Duodenal mucosa (tissue), 2 donors: ENCODE results near the gene NOD2.

Source experiments
- H3K27ac ChIP-seq: one replicate; pipeline ENCODE4 v1.7.0; 2013; ENCODE audit warnings: low read depth, low read length
- H3K27me3 ChIP-seq, 2 donors: one replicate each; pipeline ENCODE4 v1.7.0; 2013; ENCODE audit warnings: low read length in 2 of 2, control low read depth in 1 of 2; ENCODE audit not compliant: insufficient read depth in 2 of 2, control insufficient read depth in 1 of 2
- H3K36me3 ChIP-seq, 2 donors: one replicate each; pipeline ENCODE4 v1.7.0; 2013; ENCODE audit warnings: low read length in 2 of 2, control low read depth in 1 of 2; ENCODE audit not compliant: insufficient read depth in 2 of 2, control insufficient read depth in 1 of 2
- H3K4me1 ChIP-seq, 2 donors: one replicate each; pipeline ENCODE4 v1.7.0; 2013; ENCODE audit warnings: low read length in 2 of 2, control low read depth in 1 of 2; ENCODE audit not compliant: insufficient read depth in 2 of 2, control insufficient read depth in 1 of 2
- H3K4me3 ChIP-seq, 2 donors: one replicate each; pipeline ENCODE4 v1.7.0; 2013; ENCODE audit warnings: low read length in 2 of 2, low read depth in 1 of 2
- H3K9ac ChIP-seq, 2 donors: one replicate each; pipeline ENCODE4 v1.7.0; 2013; ENCODE audit warnings: low read length in 2 of 2, low read depth in 1 of 2
- H3K9me3 ChIP-seq, 2 donors: one replicate each; pipeline ENCODE4 v1.7.0; 2013; ENCODE audit warnings: low read length in 2 of 2, control low read depth in 1 of 2; ENCODE audit not compliant: control insufficient read depth in 1 of 2

Gene NOD2

DNA sequence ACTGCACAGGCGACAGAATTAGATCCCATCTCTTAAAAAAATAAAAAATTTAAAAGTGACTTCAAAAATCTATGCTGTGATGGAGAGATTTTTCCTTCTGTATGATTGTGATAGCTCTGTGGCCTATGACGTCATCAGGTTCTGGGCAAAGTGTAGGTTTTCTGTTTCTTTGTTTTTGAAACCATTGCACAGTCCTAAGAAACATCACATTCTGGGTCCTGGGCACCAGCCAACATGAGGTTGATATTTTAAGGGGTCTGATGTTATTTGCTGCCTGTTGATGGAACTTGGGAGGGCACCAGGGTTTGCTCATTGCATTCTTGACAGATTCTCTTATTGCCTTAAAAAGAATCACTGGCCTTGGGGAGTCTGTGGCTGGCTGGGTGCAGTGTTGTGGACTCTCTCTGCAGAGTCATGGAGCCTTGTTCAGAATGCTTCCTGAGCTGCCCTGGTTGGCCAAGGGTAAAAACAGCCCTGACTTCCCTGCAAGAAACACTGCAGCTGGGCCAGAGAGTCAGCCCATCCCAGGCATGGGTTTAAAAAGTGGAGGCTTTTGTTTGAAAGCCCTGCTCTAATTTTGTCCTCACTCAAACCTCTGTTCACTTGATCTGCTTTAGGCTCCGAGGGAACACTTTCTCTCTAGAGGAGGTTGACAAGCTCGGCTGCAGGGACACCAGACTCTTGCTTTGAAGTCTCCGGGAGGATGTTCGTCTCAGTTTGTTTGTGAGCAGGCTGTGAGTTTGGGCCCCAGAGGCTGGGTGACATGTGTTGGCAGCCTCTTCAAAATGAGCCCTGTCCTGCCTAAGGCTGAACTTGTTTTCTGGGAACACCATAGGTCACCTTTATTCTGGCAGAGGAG is 38.0 kb downstream of the NOD2 start:
- no peaks in the 10 kb centered on the region for H3K27me3 ChIP-seq
- H3K9ac ChIP-seq = no peak overlapping the region
- no peak overlapping the region for H3K27ac ChIP-seq
- H3K4me3 ChIP-seq = no peak overlapping the region
- H3K9me3 ChIP-seq = no peaks in the 10 kb centered on the region
- no peaks in the 10 kb centered on the region for H3K4me1 ChIP-seq
- H3K36me3 ChIP-seq = no peaks in the 10 kb centered on the region

DNA sequence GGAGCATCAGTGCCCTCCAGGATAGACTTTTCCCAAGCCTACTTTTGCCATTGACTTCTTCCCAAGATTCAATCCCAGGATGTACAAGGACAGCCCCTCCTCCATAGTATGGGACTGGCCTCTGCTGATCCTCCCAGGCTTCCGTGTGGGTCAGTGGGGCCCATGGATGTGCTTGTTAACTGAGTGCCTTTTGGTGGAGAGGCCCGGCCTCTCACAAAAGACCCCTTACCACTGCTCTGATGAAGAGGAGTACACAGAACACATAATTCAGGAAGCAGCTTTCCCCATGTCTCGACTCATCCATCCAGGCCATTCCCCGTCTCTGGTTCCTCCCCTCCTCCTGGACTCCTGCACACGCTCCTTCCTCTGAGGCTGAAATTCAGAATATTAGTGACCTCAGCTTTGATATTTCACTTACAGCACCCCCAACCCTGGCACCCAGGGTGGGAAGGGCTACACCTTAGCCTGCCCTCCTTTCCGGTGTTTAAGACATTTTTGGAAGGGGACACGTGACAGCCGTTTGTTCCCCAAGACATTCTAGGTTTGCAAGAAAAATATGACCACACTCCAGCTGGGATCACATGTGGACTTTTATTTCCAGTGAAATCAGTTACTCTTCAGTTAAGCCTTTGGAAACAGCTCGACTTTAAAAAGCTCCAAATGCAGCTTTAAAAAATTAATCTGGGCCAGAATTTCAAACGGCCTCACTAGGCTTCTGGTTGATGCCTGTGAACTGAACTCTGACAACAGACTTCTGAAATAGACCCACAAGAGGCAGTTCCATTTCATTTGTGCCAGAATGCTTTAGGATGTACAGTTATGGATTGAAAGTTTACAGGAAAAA is 38.8 kb downstream of the NOD2 start:
- H3K27me3 ChIP-seq = no peaks in the 10 kb centered on the region
- H3K36me3 ChIP-seq = no peaks in the 10 kb centered on the region
- H3K4me1 ChIP-seq = no peaks in the 10 kb centered on the region
- no peak overlapping the region for H3K9ac ChIP-seq
- H3K4me3 ChIP-seq = no peak overlapping the region
- H3K9me3 ChIP-seq = no peaks in the 10 kb centered on the region
- no peak overlapping the region for H3K27ac ChIP-seq

DNA sequence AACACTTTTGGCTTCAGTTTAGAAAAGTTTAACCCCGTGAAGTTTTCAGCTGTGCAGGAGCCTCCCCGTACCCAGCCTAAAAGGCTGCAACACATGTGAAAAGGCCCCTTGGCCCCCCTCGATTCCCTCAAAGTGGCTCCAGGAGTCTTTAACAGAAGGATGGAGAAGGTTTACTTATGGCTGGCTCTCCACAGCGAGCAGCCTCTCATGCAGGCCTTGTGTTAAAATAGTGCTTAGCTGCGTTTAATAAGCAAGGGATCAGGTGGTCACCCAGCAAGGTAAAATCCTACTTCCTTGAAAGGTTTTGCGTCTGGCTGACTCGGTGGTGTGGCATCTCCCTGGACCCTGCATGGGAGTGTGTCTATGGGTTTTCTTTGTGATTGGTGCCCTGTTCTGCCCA is 40.1 kb downstream of the NOD2 start:
- no peaks in the 10 kb centered on the region for H3K36me3 ChIP-seq

DNA sequence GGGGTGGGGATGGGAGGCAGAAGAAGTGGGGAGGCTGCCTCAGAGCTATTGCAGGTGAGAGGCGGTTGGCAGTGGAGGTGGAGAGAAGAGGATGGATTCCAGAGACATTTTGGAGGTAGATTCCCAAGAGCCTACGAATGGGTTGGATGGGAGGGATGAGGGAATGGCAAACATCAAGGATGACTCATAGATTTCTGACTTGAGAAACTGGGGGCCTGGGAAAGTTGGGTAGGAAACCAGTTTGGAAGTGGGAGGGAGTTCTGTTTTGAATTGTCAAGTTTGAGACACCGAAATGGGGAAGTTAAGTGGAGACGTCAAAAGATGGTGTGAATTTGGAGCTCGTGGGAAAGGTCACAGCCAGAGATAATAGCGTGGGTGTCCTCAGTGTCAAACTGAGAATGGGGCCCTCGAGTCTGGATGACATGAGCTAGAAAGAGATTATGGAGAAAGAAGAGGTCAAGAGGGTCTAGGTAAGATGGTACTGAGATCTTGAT is 42.3 kb downstream of the NOD2 start:
- H3K9me3 ChIP-seq = no peaks in the 10 kb centered on the region

More for the DNA sequence above, 40.1 kb downstream of the NOD2 start:
- no peak overlapping the region for H3K4me3 ChIP-seq
- no peaks in the 10 kb centered on the region for H3K4me1 ChIP-seq
- no peaks in the 10 kb centered on the region for H3K9me3 ChIP-seq
- H3K9ac ChIP-seq = no peak overlapping the region
- H3K27me3 ChIP-seq = no peaks in the 10 kb centered on the region
- no peak overlapping the region for H3K27ac ChIP-seq

DNA sequence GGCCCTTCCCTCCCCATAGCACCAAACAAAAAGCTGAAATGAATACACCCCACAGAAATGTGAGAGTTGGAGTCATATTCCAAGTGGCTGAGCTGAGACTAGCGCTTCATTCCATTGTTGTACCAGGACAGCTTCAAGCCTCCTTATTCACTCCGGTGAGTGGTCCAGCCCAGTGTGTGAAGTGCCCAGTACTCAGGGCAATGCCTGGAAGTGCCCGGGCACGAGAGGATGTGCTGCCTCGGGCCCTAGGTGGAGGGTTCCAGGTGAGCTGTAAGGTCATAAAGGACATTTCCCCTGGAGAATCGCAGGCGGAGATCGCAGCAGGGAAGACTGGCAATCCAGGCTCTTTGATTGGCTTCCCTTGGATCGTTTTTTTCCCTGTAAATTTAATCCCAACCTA is 43.0 kb downstream of the NOD2 start:
- no peaks in the 10 kb centered on the region for H3K9me3 ChIP-seq
- H3K27me3 ChIP-seq = no peaks in the 10 kb centered on the region
- H3K4me3 ChIP-seq = no peak overlapping the region
- H3K36me3 ChIP-seq = no peaks in the 10 kb centered on the region
- H3K4me1 ChIP-seq = peaks cover 5 to 7% of the 10 kb centered on the region in 2 donors
- H3K27ac ChIP-seq = no peak overlapping the region
- H3K9ac ChIP-seq = no peak overlapping the region

More for the DNA sequence above, 42.3 kb downstream of the NOD2 start:
- H3K27ac ChIP-seq = no peak overlapping the region
- no peaks in the 10 kb centered on the region for H3K36me3 ChIP-seq
- H3K9ac ChIP-seq = no peak overlapping the region
- no peak overlapping the region for H3K4me3 ChIP-seq
- H3K27me3 ChIP-seq = no peaks in the 10 kb centered on the region
- peaks cover 0 to under 1% of the 10 kb centered on the region in 2 donors for H3K4me1 ChIP-seq

DNA sequence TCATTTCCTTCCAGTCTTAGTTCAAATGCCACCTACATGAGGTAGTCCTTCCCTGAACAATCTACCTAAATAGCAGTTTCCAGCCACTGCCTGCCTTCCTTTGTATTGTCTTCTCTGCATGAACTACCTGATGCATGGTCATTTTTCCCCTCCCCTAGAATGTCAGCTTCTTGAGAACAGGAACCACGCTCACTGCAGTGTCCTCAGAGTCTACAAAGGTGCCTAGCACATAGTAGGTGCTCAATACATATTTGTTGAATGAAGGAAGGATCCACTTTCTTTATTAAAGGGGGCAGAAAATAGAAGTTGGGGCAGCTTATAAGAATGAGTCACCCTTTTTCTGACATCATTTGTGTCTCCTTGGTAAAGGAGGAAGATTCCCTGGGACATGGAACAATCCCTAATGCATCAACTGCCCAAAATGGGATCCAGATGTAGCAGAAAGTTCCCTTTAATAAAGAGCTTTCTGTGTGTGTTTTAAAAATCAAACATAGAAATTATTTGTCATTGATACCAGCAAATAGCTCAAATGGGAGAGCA is 44.1 kb downstream of the NOD2 start:
- peaks cover 5 to 7% of the 10 kb centered on the region in 2 donors for H3K4me1 ChIP-seq
- H3K27me3 ChIP-seq = no peaks in the 10 kb centered on the region
- H3K4me3 ChIP-seq = no peak overlapping the region
- no peak overlapping the region for H3K9ac ChIP-seq
- no peaks in the 10 kb centered on the region for H3K9me3 ChIP-seq
- no peaks in the 10 kb centered on the region for H3K36me3 ChIP-seq
- no peak overlapping the region for H3K27ac ChIP-seq

DNA sequence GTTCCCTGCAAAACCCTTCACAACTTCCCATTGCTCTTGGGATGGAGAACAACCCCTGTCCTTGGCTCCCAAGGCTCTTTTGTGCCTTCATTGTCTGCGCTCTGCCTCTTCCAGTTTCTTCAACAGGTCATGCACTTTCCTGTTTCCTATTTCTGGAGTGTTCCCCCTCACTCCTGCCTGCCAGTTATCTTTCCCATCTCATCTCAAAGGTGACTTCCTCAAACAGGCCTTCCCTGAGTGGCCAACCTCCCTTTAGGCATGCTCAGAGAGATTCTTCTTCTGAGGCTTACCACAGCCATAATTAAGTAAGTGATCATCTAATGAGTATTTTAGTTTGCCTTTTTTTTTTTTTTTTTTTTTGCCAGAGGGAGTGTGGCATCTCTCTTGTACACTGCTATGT is 45.6 kb downstream of the NOD2 start:
- H3K4me3 ChIP-seq = no peak overlapping the region
- H3K9me3 ChIP-seq = no peaks in the 10 kb centered on the region
- no peak overlapping the region for H3K27ac ChIP-seq
- H3K27me3 ChIP-seq = no peaks in the 10 kb centered on the region
- H3K9ac ChIP-seq = no peak overlapping the region
- peaks cover 16 to 18% of the 10 kb centered on the region in 2 donors for H3K4me1 ChIP-seq
- no peaks in the 10 kb centered on the region for H3K36me3 ChIP-seq

DNA sequence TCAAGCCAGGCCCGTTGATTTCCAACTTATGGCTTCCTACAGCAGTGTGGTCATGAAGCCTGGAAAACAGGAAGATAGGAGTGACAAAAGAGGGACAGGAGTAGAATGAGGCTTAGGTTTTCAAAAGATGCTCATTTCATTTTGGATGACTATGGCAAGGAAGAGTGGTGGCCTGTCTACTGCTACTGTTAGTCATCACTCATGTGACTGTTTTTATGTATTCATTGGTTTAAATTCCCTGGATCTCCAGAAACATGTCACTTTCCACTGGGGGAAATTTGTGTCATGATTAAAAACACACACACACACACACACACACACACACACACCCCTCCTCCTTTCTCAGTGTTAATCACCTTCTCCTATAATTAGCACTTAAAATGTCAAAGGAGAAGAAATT is 47.3 kb downstream of the NOD2 start:
- Histone ChIP-seq H3K27ac (no peak overlapping the region), H3K27me3 (no peaks in the 10 kb centered on the region), H3K4me1 (peaks cover 18 to 26% of the 10 kb centered on the region in 2 donors), H3K9ac (no peak overlapping the region), H3K9me3 (no peaks in the 10 kb centered on the region), H3K36me3 (peaks cover 6% of the 10 kb centered on the region in 2 donors), H3K4me3 (peak overlapping the region; percentile 72 to 76)

DNA sequence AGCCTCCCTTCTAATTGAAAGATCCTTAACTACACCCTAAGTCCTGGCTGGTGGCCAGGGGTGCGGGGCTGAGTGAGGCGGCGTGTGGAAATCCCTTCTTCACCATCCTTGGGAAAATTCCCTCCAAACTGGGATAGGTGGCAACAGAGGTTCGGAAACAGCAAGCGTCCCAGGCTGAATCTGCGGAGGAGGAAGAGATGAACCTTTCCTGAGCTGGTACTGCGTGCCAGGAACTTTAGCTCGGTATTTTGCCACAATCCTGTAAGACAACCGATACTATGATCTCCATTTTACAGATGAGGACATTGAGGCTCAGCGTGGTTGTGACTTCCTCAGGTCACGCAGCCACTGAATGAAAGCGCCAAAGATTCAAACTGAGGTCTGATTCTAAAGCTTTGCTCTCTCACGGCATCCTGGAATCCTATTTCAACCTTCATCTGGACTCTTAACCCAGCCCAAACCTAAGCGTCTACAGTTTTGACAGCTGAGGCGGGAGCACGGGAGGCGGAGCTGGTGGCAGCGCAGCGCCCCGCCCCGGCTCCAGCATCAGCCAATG is 47.9 kb downstream of the NOD2 start:
- peak overlapping the region; percentile 72 to 76 for H3K4me3 ChIP-seq

More for the DNA sequence above, 47.9 kb downstream of the NOD2 start:
- peaks cover 18 to 26% of the 10 kb centered on the region in 2 donors for H3K4me1 ChIP-seq
- no peaks in the 10 kb centered on the region for H3K9me3 ChIP-seq
- peaks cover 6% of the 10 kb centered on the region in 2 donors for H3K36me3 ChIP-seq
- peak overlapping the region; percentile 14 to 34 for H3K9ac ChIP-seq
- peak overlapping the region; percentile 38 for H3K27ac ChIP-seq
- H3K27me3 ChIP-seq = no peaks in the 10 kb centered on the region
